ENCODE measurements around the gene IQGAP1.

DNA sequence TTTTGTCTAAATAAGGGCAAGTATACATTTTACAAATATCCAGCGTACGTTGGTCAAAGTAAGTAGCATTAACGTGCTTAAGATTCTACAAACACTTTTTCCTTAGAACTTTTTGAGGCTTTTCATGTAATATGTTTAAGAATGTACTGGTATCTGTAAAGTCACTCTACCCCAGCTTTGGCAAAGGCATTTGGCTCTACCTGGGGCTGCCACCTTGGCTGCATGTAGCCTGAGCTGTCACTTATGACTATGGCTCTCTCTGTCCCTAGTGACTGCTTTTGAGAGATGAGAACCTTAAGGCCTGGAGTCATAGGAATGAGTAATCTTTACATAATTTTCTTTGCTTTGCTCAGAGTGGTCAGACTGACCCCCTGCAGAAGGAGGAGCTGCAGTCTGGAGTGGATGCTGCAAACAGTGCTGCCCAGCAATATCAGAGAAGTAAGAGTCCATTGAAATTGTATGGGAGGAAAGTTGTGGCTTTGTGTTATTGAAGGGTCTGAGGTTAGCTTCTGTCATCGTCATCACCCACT lies 61.2 kb downstream of the IQGAP1 start:
- no peak for TF ChIP-seq POLR2A (IDR thresholded peaks at IDR 0.05)
- TF ChIP-seq, protein P1, sequence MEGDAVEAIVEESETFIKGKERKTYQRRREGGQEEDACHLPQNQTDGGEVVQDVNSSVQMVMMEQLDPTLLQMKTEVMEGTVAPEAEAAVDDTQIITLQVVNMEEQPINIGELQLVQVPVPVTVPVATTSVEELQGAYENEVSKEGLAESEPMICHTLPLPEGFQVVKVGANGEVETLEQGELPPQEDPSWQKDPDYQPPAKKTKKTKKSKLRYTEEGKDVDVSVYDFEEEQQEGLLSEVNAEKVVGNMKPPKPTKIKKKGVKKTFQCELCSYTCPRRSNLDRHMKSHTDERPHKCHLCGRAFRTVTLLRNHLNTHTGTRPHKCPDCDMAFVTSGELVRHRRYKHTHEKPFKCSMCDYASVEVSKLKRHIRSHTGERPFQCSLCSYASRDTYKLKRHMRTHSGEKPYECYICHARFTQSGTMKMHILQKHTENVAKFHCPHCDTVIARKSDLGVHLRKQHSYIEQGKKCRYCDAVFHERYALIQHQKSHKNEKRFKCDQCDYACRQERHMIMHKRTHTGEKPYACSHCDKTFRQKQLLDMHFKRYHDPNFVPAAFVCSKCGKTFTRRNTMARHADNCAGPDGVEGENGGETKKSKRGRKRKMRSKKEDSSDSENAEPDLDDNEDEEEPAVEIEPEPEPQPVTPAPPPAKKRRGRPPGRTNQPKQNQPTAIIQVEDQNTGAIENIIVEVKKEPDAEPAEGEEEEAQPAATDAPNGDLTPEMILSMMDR (IDR thresholded peaks at IDR 0.05): no peak
